IMR-90 (cell line): ENCODE results near the gene FAH. TPM values are rescaled to one million over a fixed set of nuclear protein-coding genes. Genes with fewer than 3 reads are reported as not detected.

Source experiments
- ATAC-seq: fragments of 200-7000 bp; cut with Tn5 transposase; 2 replicates; pipeline ENCODE4 v1.9.1; 2020; ENCODE audit warnings: low read depth, mild to moderate bottlenecking, moderate library complexity
- BruUV-seq: library from RNA; stranded (reverse); fragments of 400-500 nt; replicated peaks from 2 replicates; lab custom pipeline; 2021; lab: Mats Ljungman, UMichigan
- CTCF ChIA-PET: fragments of 300-600 bp; formaldehyde crosslinking; extraction: SDS; loops from one replicate; lab custom pipeline; 2021; ENCODE audit warnings: antibody characterized with exemption; lab: Yijun Ruan, JAX
- POLR2A ChIA-PET: fragments of 300-600 bp; sonication (Branson Sonifier 250); formaldehyde crosslinking; loops from one replicate; lab custom pipeline; 2022; ENCODE audit warnings: antibody characterized with exemption; ENCODE audit not compliant: unreplicated experiment; lab: Charles Lee
- DNase-seq: peaks from one replicate; pipeline ENCODE4 v3.0.0; 2013
- H2AFZ ChIP-seq: replicated peaks from 2 replicates; pipeline ENCODE3; 2013; ENCODE audit warnings: low read length, mild to moderate bottlenecking; ENCODE audit not compliant: poor library complexity
- H2AK5ac ChIP-seq: 2 replicates; pipeline ENCODE4 v1.6.1; 2013; ENCODE audit warnings: low read depth, low read length, inconsistent platforms
- H2AK9ac ChIP-seq: replicated peaks from 2 replicates; pipeline ENCODE3; 2013; ENCODE audit warnings: mild to moderate bottlenecking, low read depth, low read length, moderate library complexity; ENCODE audit not compliant: poor library complexity
- H2BK120ac ChIP-seq: 2 replicates; pipeline ENCODE4 v1.6.1; 2013; ENCODE audit warnings: low read depth, low read length, inconsistent platforms
- H2BK15ac ChIP-seq: 3 replicates; pipeline ENCODE4 v1.6.1; 2013; ENCODE audit warnings: low read depth, low read length, inconsistent platforms
- H2BK20ac ChIP-seq: 2 replicates; pipeline ENCODE4 v1.6.1; 2013; ENCODE audit warnings: low read depth, mild to moderate bottlenecking, inconsistent platforms, low read length, moderate library complexity
- H2BK5ac ChIP-seq: 2 replicates; pipeline ENCODE4 v1.6.1; 2013; ENCODE audit warnings: mild to moderate bottlenecking, low read depth, low read length, inconsistent platforms; ENCODE audit not compliant: poor library complexity, severe bottlenecking
- H3K14ac ChIP-seq: replicated peaks from 2 replicates; pipeline ENCODE4 v1.6.1; 2013; ENCODE audit warnings: low read depth, low read length, inconsistent platforms
- H3K18ac ChIP-seq: 2 replicates; pipeline ENCODE4 v1.6.1; 2013; ENCODE audit warnings: low read depth, low read length, control low read depth
- H3K23ac ChIP-seq: 2 replicates; pipeline ENCODE4 v1.6.1; 2013; ENCODE audit warnings: low read depth, low read length, inconsistent platforms
- H3K27ac ChIP-seq: 2 replicates; pipeline ENCODE4 v1.5.1; 2013; ENCODE audit warnings: mild to moderate bottlenecking, control low read depth, low read length; ENCODE audit not compliant: insufficient read depth
- H3K27me3 ChIP-seq: 2 replicates; pipeline ENCODE4 v1.6.1; 2013; ENCODE audit warnings: low read length; ENCODE audit not compliant: control insufficient read depth, insufficient read depth
- H3K36me3 ChIP-seq: 2 replicates; pipeline ENCODE4 v1.6.1; 2013; ENCODE audit warnings: low read length, mixed read lengths; ENCODE audit not compliant: control insufficient read depth, insufficient read depth
- H3K4ac ChIP-seq: 2 replicates; pipeline ENCODE4 v1.6.1; 2013; ENCODE audit warnings: low read depth, low read length, inconsistent platforms
- H3K4me1 ChIP-seq: 2 replicates; pipeline ENCODE4 v1.6.1; 2013; ENCODE audit warnings: low read length, mixed read lengths; ENCODE audit not compliant: control insufficient read depth, insufficient read depth
- H3K4me2 ChIP-seq: 2 replicates; pipeline ENCODE4 v1.6.1; 2013; ENCODE audit warnings: low read depth, mild to moderate bottlenecking, control low read depth, low read length, moderate library complexity
- H3K4me3 ChIP-seq: 2 replicates; pipeline ENCODE4 v1.5.1; 2013; ENCODE audit warnings: low read depth, mild to moderate bottlenecking, control low read depth, low read length, moderate library complexity; ENCODE audit not compliant: insufficient read depth
- H3K56ac ChIP-seq: 2 replicates; pipeline ENCODE4 v1.6.1; 2013; ENCODE audit warnings: low read length, inconsistent platforms; ENCODE audit not compliant: insufficient read depth; ENCODE audit errors: extremely low read depth
- H3K79me1 ChIP-seq, 2 experiments: 2 replicates each; pipeline ENCODE4 v1.6.1; 2013; ENCODE audit warnings: low read length in 2 of 2, inconsistent platforms in 1 of 2, low read depth in 1 of 2
- H3K9ac ChIP-seq: 2 replicates; pipeline ENCODE4 v1.6.1; 2013; ENCODE audit warnings: low read depth, low read length, control low read depth
- H3K9me1 ChIP-seq: 2 replicates; pipeline ENCODE4 v1.6.1; 2013; ENCODE audit warnings: low read length, inconsistent platforms; ENCODE audit not compliant: insufficient read depth
- H3K9me3 ChIP-seq: 2 replicates; pipeline ENCODE4 v1.6.1; 2013; ENCODE audit warnings: low read length; ENCODE audit not compliant: control insufficient read depth, insufficient read depth
- H4K20me1 ChIP-seq: 2 replicates; pipeline ENCODE4 v1.6.1; 2013; ENCODE audit warnings: low read length, inconsistent platforms; ENCODE audit not compliant: insufficient read depth
- H4K5ac ChIP-seq: 2 replicates; pipeline ENCODE4 v1.6.1; 2013; ENCODE audit warnings: mild to moderate bottlenecking, low read depth, low read length, control low read depth
- H4K8ac ChIP-seq, 2 experiments: 2 replicates each; pipeline ENCODE4 v1.6.1; 2013; ENCODE audit warnings: low read depth in 2 of 2, low read length in 2 of 2, control low read depth in 1 of 2, inconsistent platforms in 1 of 2
- H4K91ac ChIP-seq: 2 replicates; pipeline ENCODE4 v1.6.1; 2013; ENCODE audit warnings: low read depth, low read length, inconsistent platforms; ENCODE audit not compliant: insufficient read depth
- BHLHE40 ChIP-seq: fragments of 150-350 bp; IDR thresholded peaks from 2 replicates; pipeline ENCODE4 v1.6.1; 2016; ENCODE audit warnings: mild to moderate bottlenecking, low read depth, low read length
- CEBPB ChIP-seq: IDR thresholded peaks from 2 replicates; pipeline ENCODE4 v1.6.1; 2012; ENCODE audit warnings: low read depth, low read length, improper control_type of control experiment
- CHD1 ChIP-seq: IDR thresholded peaks from 2 replicates; pipeline ENCODE4 v1.6.1; 2012; ENCODE audit warnings: low read depth, low read length, improper control_type of control experiment
- FOS ChIP-seq: fragments of 150-350 bp; IDR thresholded peaks from 2 replicates; pipeline ENCODE4 v1.6.1; 2016; ENCODE audit warnings: low read depth, low read length
- MAZ ChIP-seq: IDR thresholded peaks from 2 replicates; pipeline ENCODE4 v1.6.1; 2012; ENCODE audit warnings: low read depth, mild to moderate bottlenecking, low read length, improper control_type of control experiment, moderate library complexity, borderline replicate concordance
- NFE2L2 ChIP-seq: fragments of 150-350 bp; IDR thresholded peaks from 2 replicates; pipeline ENCODE4 v1.6.1; 2016; ENCODE audit warnings: low read depth, mild to moderate bottlenecking, low read length
- POLR2A ChIP-seq: IDR thresholded peaks from 2 replicates; pipeline ENCODE4 v1.6.1; 2012; ENCODE audit warnings: mild to moderate bottlenecking, low read depth, low read length
- RAD21 ChIP-seq: IDR thresholded peaks from 2 replicates; pipeline ENCODE4 v1.6.1; 2012; ENCODE audit warnings: low read length, improper control_type of control experiment
- WGBS, 2 experiments: methylation state at CpG; one replicate each; pipeline versions ENCODE4 v1.1.5 to v1.1.7; 2013; ENCODE audit warnings: missing lambda C conversion rate in 2 of 2; ENCODE audit not compliant: insufficient read length in 1 of 2; ENCODE audit errors: extremely low coverage in 2 of 2; 5-methylcytosine and 5-hydroxymethylcytosine counted together
- dilution Hi-C: fragments of 300-500 bp; cut with HindIII; formaldehyde crosslinking; loops from one replicate; pipeline ENCODE4 v1.14.3; 2018; ENCODE audit warnings: low sequenced_read_pairs; ENCODE audit not compliant: unreplicated experiment
- in situ Hi-C: fragments of 300-500 bp; cut with MboI; formaldehyde crosslinking; loops from 3 replicates; pipeline ENCODE4 v1.14.3; 2019; ENCODE audit warnings: low sequenced_read_pairs, inconsistent platforms, mixed read lengths
- intact Hi-C: fragments of 100-400 bp; cut with micrococcal nuclease; formaldehyde crosslinking; loops from 2 replicates; pipeline ENCODE4 v1.10.0; 2022
- polyA plus RNA-seq, 3 experiments: library from polyadenylated mRNA; depleted of rRNA; stranded (reverse); fragments of >200 nt; gene quantifications; 2 replicates each; pipeline ENCODE4 v1.2.3, GENCODE V29; 2012; ENCODE audit warnings: low replicate concordance in 1 of 3
- total RNA-seq: library from RNA; depleted of rRNA; stranded (reverse); fragments of >200 nt; gene quantifications from 2 replicates; pipeline ENCODE4 v1.2.3, GENCODE V29; 2012
- TF ChIP-seq, protein P1 (sequence below): conservative IDR thresholded peaks from 2 replicates; pipeline ENCODE4 v1.5.1; 2012; ENCODE audit warnings: mild to moderate bottlenecking, low read depth, low read length, improper control_type of control experiment
- TF ChIP-seq, protein P2 (sequence below): fragments of 150-350 bp; IDR thresholded peaks from 2 replicates; pipeline ENCODE4 v1.6.1; 2017; ENCODE audit warnings: mild to moderate bottlenecking, antibody characterized with exemption, low read length, low read depth
- TF ChIP-seq, protein P3 (sequence below): fragments of 150-350 bp; IDR thresholded peaks from 2 replicates; pipeline ENCODE4 v1.6.1; 2016; ENCODE audit warnings: low read depth, mild to moderate bottlenecking, low read length, moderate library complexity, borderline replicate concordance

Gene FAH
- total and polyA plus RNA-seq, 2 of the 4 experiments (the other 2 are of a cell fraction), result 43.1 to 48.6 TPM

DNA sequence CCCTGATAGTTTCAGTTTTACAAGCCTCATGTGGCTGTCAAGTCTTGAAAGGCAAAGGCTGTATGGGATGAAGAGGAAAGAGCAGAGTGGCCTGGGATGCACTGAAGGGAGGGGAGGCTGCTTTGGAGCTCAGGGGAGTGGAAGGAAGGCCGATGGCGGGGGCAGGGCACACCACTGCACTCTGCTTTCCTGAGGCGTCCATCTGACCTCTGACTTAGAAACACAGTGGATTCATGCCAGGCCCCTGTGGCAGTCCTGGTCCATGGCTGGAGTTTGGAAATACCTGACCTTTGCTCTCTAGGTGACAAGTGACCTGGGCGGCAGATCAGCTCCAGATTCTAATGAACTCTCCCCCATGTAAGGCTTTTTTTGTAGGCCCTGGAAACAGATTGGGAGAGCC lies 19.0 kb downstream of the FAH start:
- H2BK120ac ChIP-seq, result no peak overlapping the region
- no peak overlapping the region for H2AK5ac ChIP-seq
- BruUV-seq, result no TSS peak
- no peak overlapping the region for H4K8ac ChIP-seq
- no peaks in the 10 kb centered on the region for H3K27me3 ChIP-seq
- TF ChIP-seq CEBPB (no peak), FOS (no peak), RAD21 (no peak), POLR2A (no peak), BHLHE40 (no peak), NFE2L2 (no peak), CHD1 (no peak), MAZ (no peak)
- TF ChIP-seq, protein P1, sequence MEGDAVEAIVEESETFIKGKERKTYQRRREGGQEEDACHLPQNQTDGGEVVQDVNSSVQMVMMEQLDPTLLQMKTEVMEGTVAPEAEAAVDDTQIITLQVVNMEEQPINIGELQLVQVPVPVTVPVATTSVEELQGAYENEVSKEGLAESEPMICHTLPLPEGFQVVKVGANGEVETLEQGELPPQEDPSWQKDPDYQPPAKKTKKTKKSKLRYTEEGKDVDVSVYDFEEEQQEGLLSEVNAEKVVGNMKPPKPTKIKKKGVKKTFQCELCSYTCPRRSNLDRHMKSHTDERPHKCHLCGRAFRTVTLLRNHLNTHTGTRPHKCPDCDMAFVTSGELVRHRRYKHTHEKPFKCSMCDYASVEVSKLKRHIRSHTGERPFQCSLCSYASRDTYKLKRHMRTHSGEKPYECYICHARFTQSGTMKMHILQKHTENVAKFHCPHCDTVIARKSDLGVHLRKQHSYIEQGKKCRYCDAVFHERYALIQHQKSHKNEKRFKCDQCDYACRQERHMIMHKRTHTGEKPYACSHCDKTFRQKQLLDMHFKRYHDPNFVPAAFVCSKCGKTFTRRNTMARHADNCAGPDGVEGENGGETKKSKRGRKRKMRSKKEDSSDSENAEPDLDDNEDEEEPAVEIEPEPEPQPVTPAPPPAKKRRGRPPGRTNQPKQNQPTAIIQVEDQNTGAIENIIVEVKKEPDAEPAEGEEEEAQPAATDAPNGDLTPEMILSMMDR, result no peak
- TF ChIP-seq, protein P2, sequence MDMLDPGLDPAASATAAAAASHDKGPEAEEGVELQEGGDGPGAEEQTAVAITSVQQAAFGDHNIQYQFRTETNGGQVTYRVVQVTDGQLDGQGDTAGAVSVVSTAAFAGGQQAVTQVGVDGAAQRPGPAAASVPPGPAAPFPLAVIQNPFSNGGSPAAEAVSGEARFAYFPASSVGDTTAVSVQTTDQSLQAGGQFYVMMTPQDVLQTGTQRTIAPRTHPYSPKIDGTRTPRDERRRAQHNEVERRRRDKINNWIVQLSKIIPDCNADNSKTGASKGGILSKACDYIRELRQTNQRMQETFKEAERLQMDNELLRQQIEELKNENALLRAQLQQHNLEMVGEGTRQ, result no peak
- TF ChIP-seq, protein P3, sequence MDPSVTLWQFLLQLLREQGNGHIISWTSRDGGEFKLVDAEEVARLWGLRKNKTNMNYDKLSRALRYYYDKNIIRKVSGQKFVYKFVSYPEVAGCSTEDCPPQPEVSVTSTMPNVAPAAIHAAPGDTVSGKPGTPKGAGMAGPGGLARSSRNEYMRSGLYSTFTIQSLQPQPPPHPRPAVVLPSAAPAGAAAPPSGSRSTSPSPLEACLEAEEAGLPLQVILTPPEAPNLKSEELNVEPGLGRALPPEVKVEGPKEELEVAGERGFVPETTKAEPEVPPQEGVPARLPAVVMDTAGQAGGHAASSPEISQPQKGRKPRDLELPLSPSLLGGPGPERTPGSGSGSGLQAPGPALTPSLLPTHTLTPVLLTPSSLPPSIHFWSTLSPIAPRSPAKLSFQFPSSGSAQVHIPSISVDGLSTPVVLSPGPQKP, result no peak
- no peak overlapping the region for H3K27ac ChIP-seq
- 83% methylated on average over 3 of the region's 4 CpGs; no CpG with 5 or more reads in 1 of the 2 experiments for WGBS, 2 experiments
- H3K18ac ChIP-seq, result no peak overlapping the region
- dilution Hi-C loops (no loop called here), intact Hi-C loops (loop anchor here (2.0 to 10.0 kb wide), 5 partner anchors 99 to 791 kb away; partner anchors contain the start of gene MTHFS), in situ Hi-C loops (loop anchor here (10.0 kb wide), 1 partner anchor 267 kb away; no protein-coding TSS in a partner anchor)
- no peak overlapping the region for H3K4ac ChIP-seq
- DNase-seq (no peak), ATAC-seq (no peak)
- peaks cover 11% of the 10 kb centered on the region for H3K36me3 ChIP-seq
- H3K9me1 ChIP-seq, result peaks cover 14% of the 10 kb centered on the region; the same call in 1 of the 2 replicates
- peaks cover 0 to 18% of the 10 kb centered on the region in 2 experiments; a peak in 2 of 4 replicates for H3K79me1 ChIP-seq
- no peak overlapping the region for H2AK9ac ChIP-seq
- H2BK5ac ChIP-seq, result no peak overlapping the region
- H4K20me1 ChIP-seq, result 0 out of 2 replicates have a peak, but pooled peaks cover 8% of the 10 kb centered on the region
- H3K9ac ChIP-seq, result no peak overlapping the region
- H3K56ac ChIP-seq, result no peak overlapping the region
- CTCF ChIA-PET, result no interaction called here
- H3K14ac ChIP-seq, result no peak overlapping the region
- no peak overlapping the region for H2AFZ ChIP-seq
- peaks cover 12% of the 10 kb centered on the region for H3K4me1 ChIP-seq
- POLR2A ChIA-PET, result no interaction called here
- H3K23ac ChIP-seq, result no peak overlapping the region
- H4K5ac ChIP-seq, result no peak overlapping the region
- H2BK20ac ChIP-seq, result no peak overlapping the region
- H2BK15ac ChIP-seq, result no peak overlapping the region
- no peak overlapping the region for H3K4me2 ChIP-seq
- no peak overlapping the region for H3K4me3 ChIP-seq
- no peak overlapping the region for H4K91ac ChIP-seq
- H3K9me3 ChIP-seq, result no peaks in the 10 kb centered on the region
